Forelimb muscle (tissue), 1 donor: ENCODE results near the gene MACF1. TPM values are rescaled to one million over a fixed set of nuclear protein-coding genes. Genes with fewer than 3 reads are reported as not detected.
"Not testable (repeated sequence)": the region's sequence is repeated elsewhere in the genome, so short reads cannot be mapped to it uniquely, and the experiment has no call there.

Experiments used
- DNase-seq: peaks from one replicate; pipeline ENCODE4 v3.0.0-alpha.2; 2013; ENCODE audit warnings: low read depth
- polyA plus RNA-seq: library from polyadenylated mRNA; unstranded; fragments of 120-200 nt; gene quantifications from one replicate; pipeline ENCODE4 v1.2.1, GENCODE V29; 2013; ENCODE audit not compliant: insufficient read length

MACF1 gene
- polyA plus RNA-seq, 1 donor = 263 TPM

DNA sequence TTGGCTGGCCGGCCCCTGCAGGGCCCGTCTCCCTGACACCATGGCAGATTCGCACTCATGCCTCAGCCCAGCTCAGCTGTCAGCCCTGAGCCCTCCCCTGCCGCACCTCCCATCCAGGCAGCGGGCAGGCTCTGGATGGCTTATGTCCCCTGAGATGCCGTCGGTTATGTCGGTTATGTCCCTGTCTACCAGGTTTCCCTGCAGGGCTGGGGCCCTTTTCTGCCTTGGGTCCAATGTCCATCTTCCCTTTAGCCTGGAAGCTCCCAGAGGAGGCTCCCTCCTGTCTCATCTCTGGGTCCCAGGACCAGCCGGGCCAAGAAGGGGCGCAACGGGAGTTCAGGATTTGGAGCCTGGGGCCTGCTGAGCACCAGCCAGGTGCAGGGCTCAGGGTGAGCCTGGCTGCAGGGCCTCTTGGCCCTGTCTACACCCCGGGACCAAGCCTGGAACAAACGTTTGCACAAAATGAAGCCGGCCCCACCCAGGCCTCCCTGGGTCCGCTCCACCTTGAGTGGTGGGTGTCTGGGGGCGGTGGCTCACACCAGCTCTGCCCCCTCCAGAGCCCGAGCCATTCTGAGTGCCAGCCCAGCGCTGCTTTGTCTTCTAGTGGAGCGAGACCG is 306.2 kb downstream of the MACF1 start:
- DNase-seq = not testable (repeated sequence)

DNA sequence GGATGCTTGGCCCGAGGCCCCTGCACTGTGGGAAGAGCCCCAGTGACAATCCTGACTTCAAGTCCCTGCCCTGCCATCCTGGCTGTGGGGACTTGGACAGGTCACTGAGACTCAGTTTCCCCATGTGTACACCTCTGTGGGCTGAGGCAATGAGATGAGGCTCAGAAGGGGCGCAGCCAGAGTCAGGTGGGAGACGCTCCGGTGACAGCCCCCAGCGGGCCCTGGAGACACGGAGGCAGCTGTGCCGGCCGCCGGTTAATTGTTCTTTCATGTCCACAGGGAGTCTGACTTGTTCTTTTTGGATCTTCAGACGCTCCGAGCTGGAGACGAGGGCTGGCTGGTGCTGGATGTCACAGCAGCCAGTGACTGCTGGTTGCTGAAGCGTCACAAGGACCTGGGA is 307.0 kb downstream of the MACF1 start:
- not testable (repeated sequence) for DNase-seq

DNA sequence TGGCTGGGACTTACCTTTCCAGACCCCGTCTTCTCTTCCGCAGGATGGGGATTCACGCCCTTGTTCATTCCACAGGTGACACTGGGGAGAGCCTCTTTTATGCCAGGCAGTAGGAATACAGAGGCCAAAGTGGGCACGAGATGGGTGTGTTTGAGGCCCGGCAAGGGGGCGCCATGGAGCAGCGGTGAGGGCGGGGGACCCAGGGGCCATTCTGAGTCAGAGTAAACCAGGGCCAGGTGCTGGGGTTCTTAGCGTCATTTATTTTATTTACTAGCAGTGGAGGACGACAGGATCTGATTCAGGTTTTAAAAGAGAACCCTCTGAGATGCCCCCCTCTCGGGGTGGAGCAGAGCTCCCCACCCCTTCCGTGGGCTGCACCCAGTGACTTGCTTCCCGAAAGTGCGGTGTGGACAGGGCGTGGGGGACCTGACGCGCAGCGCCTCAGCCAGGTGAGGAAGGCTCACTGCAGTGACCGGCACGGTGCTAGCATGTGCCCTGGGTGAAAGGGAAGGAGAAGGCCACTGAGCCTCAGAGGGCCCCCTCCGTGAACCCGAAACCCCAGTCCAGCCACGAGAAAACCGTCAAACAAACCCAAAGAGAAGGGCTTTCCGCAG is 307.8 kb downstream of the MACF1 start:
- not testable (repeated sequence) for DNase-seq

DNA sequence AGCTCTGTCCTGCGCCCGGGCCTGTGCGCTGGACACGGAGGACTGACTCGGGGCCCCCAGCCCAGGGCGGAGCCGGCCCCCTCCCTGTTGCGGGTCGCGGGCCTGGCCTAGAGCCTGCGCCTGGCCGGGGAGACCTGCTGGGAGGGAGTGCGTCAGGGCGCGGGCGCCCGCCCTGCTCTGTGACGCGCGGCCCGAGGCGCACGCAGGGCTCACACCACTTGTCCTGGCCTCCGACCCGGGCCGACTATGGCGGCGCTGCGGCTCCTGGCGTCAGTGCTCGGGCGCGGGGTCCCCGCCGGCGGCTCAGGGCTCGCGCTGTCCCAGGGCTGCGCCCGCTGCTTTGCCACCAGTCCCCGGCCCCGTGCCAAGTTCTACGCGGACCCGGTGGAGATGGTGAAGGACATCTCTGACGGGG is 310.2 kb downstream of the MACF1 start:
- DNase-seq = not testable (repeated sequence)

DNA sequence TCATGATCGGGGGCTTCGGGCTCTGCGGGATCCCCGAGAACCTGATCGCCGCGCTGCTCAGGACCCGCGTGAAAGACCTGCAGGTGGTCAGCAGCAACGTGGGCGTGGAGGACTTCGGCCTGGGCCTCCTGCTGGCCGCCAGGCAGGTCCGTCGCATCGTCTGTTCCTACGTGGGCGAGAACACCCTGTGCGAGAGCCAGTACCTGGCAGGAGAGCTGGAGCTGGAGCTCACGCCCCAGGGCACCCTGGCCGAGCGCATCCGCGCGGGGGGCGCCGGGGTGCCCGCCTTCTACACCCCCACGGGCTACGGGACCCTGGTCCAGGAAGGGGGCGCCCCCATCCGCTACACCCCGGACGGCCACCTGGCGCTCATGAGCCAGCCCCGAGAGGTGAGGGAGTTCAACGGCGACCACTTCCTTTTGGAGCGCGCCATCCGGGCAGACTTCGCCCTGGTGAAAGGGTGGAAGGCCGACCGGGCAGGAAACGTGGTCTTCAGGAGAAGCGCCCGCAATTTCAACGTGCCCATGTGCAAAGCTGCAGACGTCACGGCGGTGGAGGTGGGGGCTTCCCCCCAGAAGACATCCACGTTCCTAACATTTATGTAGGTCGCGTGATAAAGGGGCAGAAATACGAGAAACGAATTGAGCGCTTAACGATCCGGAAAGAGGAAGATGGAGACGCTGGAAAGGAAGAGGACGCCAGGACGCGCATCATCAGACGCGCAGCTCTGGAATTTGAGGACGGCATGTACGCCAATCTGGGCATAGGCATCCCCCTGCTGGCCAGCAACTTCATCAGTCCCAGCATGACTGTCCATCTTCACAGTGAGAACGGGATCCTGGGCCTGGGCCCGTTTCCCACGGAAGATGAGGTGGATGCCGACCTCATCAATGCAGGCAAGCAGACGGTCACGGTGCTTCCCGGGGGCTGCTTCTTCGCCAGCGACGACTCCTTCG is 310.9 kb downstream of the MACF1 start:
- DNase-seq = not testable (repeated sequence)

DNA sequence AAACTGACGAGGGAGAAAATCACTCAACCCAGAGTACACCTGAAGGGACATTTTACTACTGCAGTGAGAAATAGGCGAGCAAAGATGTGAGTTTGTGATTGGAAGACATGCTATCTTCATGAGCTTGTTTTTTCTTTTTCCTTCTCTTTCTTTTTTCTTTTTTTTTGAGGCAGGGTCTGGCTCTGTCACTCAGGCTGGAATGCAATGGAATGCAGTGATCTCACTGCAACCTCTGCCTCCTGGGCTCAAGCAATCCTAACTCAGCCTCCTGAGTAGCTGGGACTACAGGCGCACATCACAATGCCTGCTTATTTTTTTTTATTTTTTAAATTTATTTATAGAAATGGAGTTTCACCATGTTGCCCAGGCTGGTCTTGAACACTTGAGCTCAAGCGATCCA is 312.3 kb downstream of the MACF1 start:
- DNase-seq = not testable (repeated sequence)

DNA sequence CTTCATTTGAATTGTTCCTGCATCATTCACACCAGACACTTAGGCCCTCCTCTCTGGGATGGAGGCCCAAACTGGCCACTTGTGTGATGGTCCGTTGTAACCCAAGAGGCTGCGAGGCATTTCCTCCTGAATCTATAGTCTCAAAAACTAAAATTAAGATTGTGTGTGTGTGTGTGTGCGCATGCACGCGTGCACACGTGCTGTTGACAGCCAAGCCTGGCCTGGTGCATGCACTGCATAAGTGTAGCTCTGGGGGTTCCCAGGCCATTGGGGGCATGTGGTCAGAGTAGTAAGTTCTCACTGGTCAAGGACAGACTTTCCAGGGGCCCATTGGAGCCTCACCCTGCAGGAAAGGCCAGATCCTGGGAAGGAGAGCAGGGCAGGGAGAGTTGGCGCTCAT is 313.4 kb downstream of the MACF1 start:
- not testable (repeated sequence) for DNase-seq

DNA sequence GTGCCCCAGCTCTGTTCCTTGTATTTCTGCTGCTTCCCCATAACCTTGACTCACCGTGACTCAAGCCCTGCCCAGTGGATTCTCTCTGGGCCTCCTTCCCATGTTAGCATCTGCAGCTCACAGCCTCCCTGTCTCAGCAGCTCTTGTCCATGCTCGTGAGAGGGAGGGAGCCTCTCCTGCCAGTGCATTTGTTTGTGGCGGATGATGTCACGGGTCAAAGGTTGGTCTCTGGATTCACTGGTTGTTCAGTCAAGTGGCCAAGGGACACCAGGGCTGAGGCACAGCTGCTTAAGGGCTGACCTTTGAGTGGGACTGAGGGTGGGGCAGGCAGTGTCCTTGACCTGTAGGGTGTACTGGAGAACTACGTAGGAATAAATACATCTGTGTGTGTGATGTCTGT is 314.9 kb downstream of the MACF1 start:
- DNase-seq = not testable (repeated sequence)

DNA sequence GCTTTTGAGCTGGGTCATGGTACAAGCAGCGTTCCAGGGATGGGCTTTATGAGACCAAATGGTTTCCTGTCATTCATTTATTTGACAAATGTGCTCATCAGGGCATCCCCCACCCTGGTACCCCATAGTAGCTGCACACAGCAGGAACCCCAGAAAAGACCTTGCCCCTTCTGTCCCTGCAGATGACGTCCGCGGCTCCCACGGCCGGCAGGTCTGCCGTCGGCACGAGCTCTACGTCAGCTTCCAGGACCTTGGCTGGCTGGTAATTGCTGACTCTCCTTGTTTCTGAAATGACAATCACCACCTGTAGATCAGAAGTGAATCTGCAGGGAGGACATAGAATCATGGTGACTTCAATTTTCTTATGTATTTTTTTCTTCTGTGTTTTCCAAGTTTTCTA is 317.7 kb downstream of the MACF1 start:
- not testable (repeated sequence) for DNase-seq

DNA sequence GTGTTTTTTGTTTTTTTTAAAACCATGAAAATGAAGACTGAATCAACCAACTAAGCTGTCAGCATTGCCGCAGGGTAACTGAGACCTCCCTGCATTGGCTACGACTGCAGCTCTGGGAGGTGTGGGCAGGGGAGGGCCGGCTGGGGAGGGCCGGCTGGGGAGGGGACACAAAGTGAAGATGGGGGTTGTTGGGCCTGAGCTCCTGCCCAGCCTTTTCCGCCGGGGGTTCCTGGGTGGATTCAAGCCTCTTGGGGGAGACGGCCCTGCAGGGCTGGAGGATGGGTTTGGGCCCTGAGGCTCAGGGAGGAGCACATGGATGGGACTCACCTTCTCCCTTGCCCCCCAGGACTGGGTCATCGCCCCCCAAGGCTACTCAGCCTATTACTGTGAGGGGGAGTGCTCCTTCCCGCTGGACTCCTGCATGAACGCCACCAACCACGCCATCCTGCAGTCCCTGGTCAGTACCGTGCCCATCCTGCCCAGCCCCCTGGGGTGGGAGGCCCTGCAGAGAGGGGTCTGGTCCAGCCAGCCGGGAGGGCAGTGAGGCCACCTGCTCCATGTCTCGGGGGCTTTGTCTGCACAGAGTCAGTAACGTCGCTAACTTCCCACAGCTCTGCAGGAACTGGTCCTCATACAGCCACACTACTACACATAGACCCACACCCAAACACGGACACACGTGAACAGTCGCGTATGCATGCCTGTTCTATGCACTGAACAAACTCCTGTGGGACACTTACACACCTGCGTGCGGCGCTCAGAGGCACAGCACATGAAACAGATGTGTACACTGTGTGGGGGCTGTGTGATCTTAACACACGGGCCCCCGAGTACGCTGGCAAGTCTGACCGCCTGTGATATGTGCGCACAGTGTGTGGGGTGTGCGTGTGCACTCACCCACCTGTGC is 318.4 kb downstream of the MACF1 start:
- DNase-seq = no peak

DNA sequence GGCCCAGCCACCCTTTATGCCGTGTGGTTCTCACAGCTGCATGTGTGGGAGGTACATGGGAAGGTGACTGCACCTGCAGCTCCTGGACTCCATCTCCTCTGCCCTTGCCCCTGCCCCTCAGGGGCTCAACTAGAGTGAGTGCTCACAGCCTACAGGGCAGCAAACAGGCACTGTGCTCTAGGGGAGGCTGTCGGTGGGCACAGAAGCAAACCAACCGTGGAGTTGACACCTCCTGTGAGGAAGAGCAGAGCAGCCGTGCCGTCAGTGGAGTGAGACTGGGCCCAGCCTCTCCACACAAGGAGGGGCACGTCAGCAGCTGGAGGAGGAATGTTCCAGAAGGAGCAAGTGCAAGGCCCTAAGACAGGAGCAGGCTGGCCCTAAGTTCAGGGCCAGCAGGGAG is 319.7 kb downstream of the MACF1 start:
- no peak for DNase-seq

DNA sequence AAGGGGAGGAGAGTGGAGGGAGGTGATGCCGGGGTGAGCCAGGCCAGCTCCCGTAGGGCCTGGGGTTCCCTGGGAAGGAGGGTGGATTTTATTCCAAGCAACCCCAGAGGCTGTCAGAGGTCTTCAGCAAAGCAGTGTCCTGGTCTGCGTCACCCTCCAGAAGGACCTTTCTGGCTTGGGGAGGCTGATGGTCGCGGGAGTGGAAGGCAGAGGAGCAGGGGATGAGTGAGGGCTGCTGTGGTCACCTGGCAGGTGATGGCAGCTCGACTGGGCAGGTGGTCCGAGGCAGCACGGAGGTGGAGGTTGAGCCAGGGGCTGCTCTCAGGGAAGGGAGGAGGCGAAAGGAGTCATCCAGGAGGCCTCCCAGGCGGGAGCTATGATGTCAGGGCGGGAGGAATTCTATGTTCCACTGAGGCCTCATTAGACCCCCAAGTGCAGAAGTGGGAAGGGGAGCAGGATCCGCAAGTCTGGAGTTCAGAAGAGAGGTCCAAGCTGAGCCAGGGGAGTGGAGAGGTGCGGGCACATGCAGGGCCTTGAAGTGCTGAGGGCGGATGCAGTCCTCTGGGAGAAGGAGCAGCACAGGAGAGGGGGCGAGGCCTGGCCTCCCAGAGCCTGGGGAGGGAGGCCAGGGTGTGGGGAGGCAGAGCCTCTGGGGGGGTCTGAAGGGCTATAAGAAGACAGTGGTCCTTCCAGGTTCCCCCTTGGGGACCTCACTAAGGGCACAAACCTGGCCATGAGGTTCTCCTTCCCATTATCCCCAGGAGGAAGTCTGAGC is 320.3 kb downstream of the MACF1 start:
- DNase-seq = no peak

DNA sequence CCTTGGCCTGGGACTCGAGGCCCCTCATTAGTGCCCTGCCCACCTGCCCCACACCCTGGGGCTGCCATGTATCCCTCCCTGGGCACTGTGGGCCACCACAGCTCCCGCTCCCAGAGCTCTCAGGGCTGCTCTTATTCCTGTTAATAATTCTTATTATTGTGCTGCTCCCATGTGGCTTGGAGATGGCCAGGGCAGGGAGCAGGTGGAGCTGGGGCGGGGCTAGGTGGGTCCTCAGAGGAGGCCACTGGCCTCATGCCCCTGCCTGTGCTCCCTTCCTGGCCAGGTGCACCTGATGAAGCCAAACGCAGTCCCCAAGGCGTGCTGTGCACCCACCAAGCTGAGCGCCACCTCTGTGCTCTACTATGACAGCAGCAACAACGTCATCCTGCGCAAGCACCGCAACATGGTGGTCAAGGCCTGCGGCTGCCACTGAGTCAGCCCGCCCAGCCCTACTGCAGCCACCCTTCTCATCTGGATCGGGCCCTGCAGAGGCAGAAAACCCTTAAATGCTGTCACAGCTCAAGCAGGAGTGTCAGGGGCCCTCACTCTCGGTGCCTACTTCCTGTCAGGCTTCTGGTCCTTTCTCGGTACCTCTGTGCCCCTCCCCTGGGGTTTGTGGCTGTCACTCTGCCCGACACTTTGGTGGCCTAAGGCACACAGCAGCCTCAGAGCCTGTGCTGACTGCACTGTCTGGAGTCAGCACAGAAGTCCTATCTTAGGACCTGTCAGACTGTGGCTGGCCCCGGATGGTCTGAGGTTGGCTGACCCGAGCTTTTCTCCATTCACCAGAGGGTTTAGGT is 321.1 kb downstream of the MACF1 start:
- DNase-seq = no peak

DNA sequence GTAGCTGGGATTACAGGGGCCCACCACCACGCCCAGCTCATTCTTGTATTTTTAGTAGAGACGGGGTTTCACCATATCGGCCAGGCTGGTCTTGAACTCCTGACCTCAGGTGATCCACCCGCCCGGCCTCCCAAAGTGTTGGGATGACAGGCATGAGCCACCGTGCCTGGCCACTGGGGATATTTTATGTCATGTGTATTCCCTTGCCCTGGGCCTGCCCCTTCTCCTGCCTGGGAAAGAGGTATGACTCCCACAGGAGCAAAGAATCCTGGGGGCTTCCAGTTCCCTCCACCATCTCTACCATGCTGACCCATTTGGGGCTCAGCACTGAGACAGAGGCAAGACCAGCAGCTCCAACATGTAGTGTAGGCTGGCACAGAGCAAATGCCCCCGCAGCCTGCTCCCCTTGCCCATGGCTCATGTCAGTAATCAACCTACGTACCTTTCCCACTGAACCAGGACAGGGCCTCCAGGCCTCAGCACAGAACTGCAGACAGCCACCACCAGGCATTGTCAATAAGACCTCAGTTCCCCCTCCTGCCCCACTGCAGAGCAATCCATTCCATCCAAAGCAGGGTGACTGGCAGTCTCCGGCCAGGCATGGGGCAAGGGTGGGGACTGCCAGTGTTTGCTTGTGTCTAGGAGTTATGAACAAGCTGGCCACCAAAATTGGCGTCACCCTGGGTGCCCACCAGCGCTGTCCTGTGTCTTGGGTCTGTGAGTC is 322.1 kb downstream of the MACF1 start:
- no peak for DNase-seq

DNA sequence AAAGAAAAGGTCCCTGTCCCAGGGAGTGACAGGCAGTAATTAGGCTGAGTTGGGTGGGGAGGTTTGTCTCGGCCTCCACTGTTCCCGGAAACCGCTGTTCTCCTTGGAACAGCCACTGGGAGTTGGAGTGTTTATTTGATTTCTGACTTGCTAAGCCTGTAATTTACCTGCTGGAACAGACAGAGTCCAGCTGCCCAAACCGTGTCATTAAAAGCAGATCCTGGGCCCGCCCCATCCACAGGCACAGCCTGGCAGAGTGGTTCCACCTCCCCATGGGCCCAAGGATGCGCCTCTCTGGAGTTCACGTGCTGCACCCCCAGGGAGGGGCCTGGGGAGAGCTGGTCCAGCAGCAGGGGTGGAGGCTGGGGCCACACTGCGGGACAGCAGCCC is 322.7 kb downstream of the MACF1 start:
- DNase-seq = not testable (repeated sequence)

DNA sequence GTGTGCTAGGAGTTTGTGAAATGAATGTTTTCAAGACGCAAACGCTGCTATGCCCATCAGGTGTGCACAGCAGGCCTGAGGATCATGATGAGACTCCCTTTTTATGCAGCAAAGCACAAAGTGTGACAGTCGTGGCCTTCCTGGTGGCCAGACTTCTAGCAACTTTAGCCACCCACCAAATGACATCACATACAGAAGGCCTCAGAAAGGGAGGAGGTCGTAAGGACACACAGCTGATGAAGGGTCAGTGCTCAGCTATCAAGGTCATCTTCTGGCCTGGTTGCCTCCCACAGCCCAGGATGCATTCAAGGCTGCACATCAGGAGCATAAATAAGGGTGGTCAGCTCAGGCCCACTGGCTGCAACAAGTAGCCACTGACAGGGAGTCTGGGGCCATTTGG is 323.6 kb downstream of the MACF1 start:
- no peak for DNase-seq

DNA sequence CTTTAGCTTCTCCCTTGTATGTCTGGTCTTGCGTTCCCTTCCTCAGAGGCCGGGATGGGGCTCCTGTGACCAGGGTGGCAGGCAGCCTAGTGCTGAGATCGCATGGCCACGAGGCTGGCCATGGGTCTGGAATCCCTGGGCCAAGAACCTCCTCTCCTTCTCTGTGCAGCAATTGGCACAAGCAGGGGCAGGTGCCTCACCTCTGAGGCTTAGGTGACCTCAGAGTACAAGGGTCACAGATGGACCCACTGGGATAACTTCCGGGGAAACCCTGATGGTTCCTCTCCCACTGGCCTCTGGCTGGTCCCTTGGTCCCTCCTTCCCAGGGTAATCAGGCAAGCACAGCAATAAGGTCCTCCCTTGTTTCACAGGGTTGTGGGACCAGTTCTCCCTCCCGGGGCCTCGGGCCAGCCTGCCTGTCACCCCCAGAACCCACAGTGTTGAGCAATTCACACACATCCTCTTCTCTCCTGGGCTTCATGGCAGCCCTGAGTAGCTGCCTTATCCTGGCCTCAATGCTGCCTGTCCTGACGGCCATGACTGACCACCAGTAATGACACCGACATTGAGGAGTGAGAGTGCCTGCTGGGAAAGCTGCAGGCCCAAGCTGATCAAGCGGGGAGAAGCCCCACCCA is 325.5 kb downstream of the MACF1 start:
- DNase-seq = no peak

DNA sequence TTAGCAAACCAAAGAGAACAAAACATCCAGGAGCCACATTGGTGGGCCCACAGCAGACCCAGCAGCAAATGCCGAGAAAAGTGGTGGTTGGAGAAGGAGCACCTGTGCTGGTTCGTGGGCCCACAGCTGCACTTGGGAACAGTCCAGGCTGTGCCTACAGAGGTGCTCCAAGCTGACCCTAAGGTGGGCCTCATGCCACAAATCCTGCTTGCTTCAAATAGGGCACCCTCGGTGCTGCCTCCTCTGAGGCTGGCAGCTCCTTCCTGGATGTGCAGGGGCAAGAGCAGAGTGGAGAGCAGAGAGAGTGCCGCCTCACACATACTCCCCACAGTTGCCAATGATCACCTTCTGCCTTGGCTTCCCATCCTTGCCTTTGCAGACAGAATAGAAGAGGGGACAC is 327.0 kb downstream of the MACF1 start:
- no peak for DNase-seq

DNA sequence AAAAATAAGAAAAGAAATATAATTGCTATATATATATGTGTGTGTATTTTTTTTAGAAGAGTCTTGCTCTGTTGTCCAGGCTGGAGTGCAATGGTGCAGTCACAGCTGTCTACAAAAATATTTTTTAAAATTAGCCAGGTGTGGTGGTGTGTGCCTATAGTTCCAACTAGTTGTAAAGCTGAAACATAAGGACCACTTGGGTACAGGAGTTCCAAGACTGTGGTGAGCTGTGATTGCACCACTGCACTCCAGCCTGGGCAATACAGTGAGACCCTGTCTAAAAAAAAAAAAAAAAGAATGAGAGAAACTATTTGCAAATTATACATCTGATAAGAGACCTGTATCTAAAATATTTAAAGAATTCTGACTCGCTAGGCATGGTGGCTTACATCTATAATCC is 328.9 kb downstream of the MACF1 start:
- no peak for DNase-seq
